NCI-H774 (cell line): Measurements from ENCODE around the gene CSPG4.
"Not testable (repeated sequence)": the region's sequence is repeated elsewhere in the genome, so short reads cannot be mapped to it uniquely, and the experiment has no call there.

ENCODE experiments used
- DNase-seq: peaks from one replicate; lab custom pipeline; 2025; lab: John Stamatoyannopoulos, UW

Gene CSPG4

DNA sequence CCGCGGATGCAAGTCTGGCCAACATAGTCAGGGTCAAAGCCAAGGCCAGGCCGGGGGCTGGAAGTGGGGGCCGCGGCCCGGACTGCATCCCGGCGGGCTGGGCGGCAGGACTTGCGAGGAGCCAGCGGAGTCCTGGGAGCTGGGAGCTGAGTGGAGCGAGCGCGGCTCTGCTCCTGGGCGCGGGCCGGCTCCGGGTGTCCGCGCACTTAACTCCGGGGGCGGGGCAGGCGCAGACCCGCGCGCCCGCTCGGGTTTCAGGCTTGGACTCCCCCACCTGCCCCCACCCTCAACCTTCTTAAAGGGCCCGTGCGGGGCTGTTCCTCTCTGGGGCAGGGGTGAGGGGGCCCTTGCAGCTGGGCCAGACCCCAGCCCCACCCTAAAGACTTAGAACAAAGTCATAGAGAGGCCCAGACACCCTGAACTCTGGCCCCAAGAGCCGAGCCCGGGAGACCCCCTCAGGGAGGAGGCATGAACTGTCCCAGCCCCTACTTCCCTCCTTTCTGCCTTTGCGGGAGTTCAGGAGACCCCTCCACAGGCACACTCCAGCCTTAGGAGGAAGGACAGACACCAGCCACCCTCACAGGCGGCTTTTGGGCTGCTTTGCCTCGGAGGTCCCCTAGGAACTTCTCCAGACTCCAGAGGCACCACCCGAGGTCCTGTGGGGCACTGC lies at the start of gene CSPG4:
CSPG4 (minus strand) TSS at position 181 of the 670 bp plus-strand sequence; CDS start at position 88, 93 bp downstream.
- DNase-seq = no peak

GRCh38 chr15:75762357-75762718 lies 49.7 kb upstream of the CSPG4 start:
- DNase-seq = not testable (repeated sequence)

DNA sequence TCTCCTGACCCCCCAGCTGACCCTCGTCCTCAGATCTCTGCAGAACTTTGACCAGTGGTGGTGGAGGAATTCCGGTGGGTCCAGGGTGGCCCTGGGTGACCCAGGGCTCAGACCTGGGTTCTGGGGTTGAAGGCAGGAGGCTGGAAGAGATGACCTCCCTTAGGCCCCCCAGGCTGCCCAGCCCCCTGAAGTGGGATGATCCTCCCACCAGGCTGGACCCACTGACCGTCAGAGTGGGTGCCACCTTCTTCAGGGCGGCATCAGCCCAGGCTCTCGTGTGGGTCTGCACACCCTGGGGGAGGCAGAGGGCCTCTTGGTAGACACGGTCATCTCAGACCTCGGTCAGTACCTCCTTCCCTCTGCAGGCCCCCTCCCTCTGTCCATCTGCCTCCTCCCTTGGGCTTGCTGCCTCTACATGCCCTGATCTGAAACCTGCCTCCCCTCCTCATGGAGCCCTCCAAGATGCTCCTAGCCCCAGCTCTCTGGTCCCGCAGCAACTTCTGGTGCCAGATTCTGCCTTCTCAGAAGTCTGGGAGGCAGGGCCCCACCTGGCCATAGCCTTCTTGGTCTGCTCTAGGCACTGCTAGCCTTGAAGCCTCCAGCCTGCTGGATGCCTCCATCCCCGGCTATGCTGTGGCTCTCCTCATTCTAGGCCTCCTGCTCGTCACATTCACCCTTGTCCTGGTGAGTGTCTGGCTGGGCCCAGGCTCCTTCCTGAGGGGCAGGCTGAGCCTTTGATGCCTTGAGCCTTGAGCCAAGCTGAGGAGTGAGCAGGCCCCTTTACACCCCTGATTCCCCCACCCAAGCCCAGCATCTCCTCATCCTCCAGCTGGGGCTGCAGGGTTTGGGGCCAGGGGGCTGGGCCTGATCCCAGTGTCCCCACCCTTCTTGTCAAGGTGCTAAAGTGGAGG lies 49.1 kb upstream of the CSPG4 start:
- no peak for DNase-seq

GRCh38 chr15:75760704-75761435 lies 48.2 kb upstream of the CSPG4 start:
- DNase-seq = no peak

DNA sequence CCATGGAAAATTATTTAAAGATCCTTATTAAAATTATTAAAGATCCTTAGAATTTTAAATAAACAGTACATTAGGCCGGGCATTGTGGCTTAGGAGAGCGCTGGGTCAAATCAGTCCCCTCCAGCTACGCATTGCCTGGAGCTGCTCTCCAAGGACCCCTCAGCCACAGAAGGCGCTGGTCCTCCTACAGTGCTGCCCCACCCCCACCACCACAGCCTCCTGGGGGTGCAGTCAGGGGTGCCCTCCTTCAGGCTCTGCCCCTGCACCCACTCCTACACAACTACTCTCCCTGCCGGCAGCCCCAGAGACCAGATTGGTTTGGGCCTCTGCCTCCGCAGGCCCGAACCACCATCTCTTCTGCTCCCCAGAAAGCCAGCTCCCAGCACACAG lies 47.5 kb upstream of the CSPG4 start:
- DNase-seq = not testable (repeated sequence)

GRCh38 chr15:75759416-75760130 lies 46.9 kb upstream of the CSPG4 start:
- DNase-seq = no peak

GRCh38 chr15:75758071-75758872 lies 45.6 kb upstream of the CSPG4 start:
- DNase-seq = peak; percentile 89

- not testable (repeated sequence) for DNase-seq
These were observed 42.2 kb upstream of the CSPG4 start for GRCh38 chr15:75754871-75755270.

DNA sequence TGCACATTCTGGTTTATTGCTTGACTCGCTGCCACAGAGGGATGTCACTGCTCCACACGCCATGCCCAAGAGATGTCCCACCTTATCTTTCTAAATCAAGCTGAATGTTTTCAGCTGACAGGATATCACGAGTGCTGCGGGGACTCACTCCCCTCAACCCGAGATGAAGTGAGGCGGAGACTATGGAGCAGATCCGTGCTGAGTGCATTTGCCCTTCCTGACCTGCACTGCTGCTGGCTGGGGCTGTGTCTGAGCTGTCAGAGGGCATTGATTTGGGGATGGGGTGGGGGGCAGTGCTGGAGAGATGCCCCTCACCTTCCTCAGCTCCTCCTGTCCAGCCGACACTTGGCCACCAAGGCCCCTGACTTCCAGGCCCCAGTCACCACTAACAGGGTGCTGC lies 40.5 kb upstream of the CSPG4 start:
- DNase-seq = no peak

DNA sequence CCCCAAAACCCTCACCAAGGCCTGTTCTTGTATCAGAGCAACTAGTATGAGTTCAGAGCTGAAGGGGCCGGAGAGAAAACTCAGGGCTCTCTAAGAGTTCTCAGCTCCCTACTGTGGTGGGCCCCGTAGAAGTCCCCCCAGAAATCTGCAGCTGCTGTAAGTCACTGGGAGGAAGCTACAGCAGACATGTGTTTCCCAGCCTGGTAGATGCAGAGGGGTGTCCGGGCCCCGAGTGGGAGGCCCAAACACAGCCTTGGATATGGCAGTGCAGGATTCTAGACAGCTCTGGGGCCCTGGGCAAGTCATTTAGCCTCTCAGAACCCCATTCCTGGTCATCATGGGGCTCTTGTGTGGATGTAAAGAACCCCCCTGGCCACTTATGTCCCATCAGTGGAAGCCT lies 39.2 kb upstream of the CSPG4 start:
- DNase-seq = no peak

DNA sequence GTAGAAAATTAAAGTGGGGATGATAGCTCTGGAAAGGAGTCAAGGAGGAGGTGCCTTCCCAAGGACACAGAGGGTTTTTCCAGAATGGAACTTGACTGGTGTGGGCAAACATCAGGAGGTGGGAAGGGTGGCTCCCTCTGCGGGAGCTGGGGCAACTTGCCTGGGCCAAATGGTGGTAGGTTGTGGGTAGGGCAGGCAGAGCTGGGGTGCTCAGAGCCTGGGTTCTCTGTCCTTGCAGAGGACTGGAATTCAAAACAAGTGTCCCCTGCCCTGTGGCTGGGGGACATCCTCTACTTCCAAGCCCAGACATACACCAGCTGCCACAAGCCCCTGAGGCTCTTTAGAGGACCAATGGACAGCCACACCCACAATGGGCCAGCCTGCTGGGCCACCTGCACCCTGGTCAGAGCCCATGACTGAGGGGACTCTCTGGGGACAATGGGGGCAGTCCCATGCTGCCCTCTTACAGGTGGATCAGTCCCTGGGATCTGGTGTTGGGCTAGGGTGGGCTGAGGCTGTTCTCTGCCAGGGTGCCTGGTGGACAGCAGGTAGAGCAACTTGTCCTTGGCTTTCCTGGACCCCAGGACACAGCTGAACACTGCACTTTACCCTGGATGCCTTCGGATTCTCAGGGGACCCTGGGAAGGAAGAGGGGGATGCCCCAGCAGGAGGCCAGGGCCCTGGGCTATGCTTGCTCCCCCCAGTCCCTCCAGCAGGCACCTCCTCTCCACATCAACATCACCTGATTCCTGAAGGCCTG lies 38.6 kb upstream of the CSPG4 start:
- no peak for DNase-seq

DNA sequence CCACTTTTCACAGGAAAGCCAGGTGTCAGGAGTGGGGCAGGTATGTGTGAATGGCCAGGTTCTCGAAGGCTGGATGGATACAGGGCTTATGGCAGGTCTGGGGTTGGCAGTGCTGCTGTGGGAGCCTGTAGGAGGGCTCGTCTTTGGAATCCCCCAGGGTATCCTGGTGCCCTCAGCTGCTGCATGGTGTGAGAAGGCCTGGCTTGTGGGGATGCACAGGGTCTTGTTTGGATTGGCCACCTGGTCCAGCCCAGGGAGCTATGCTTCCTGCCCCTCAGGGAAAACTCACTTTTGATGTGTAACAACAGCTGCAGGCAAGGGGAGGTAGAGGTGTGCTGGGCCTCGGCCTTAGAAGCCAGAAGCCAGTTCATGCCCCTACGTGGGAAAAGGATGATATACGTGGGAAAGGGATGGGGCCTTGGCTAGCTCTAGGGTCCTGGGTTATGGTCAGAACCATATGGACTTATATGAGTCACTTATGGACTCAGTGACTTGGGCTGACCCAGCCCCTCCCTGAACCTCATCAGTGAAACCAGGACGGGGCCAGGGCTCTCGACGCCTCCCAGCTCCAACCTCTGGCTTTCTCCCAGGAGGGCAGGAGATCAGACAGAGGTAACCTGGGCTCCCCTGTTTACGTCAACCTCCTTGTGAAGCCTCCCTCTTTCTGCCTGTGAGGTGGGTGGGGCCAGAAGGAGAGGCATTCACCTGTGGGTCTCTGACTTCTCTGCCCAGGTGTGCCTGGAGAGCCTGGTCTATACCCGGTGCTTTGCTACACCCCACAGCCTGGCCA lies 37.8 kb upstream of the CSPG4 start:
- DNase-seq = no peak

- DNase-seq = no peak
These were observed 37.2 kb upstream of the CSPG4 start for GRCh38 chr15:75749820-75750219.

GRCh38 chr15:75748882-75749281 lies 36.2 kb upstream of the CSPG4 start:
- not testable (repeated sequence) for DNase-seq

GRCh38 chr15:75747121-75747520 lies 34.5 kb upstream of the CSPG4 start:
- DNase-seq = not testable (repeated sequence)

GRCh38 chr15:75745305-75745704 lies 32.7 kb upstream of the CSPG4 start:
- no peak for DNase-seq

DNA sequence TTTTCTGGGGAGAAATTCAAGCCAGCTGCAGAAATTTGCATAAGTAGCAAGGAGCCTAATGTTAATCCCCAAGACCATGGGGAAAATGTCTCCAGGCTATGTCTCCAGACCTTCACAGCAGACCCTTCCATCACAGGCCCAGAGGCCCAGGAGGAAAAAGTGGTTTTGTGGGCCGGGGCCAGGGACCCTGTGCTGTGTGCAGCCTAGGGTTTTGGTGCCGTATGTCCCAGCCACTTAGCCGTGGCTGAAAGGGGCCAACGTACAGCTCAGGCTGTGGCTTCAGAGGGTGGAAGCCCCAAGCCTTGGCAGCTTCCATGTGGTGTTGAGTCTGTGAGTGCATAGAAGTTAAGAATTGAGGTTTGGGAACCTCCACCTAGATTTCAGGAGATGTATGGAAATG lies 29.7 kb upstream of the CSPG4 start:
- not testable (repeated sequence) for DNase-seq

DNA sequence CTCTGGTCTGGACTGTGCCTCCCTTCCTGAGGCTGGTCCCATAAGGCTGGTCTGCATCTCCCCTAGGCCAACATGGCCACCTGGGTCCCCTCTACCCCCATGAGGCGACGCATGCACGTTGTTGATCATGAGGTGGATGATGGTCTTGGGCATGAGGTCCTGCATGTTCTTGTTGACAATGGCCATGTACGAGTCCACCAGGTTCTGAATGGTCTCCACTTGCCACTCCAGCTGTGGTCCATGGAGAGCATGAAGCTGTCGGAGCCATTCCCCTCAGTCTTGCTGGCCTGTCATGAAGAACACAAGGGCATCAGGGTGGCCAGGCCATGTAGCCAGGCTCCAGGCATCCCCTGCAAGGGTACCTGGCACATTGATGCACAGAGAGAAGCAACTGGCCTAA lies 27.1 kb upstream of the CSPG4 start:
- no peak for DNase-seq

DNA sequence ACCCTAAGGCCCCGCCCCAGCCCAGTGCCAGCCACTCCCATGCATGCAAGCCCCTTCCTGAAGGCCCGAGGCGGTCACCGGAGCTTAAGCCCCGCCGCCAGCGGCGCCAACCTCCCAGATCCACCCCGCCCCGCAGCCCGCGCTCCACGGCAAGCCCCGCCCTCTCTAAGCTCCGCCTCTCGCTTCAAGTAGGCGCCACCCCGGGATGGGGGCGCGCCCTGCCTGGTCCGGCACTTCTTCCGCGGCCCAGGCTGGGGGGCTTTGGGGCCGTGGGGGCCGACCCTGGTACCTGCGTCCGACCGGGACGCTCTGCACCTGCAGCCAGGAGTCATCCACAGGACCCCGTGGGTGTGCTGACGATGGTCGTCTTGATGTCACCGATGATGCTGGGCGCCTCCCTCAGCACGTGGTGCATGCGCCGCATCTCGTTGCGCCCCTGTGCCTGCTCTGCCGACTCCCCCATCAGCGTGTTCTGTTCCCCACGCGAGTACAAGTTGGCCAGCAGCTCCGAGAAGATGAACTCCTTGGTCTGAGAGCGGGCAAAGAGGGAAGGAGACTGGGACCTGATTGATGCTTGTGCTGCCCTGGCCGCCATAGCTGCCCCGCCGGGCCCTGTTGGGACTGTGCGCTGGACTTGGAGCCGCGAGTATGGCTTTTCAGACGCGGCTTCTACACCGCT lies 26.1 kb upstream of the CSPG4 start:
- DNase-seq = peak; percentile 87
